Measurements from ENCODE around the gene POLR1B. TPM values are rescaled to one million over a fixed set of nuclear protein-coding genes. Genes with fewer than 3 reads are reported as not detected.
"Not testable (repeated sequence)": the region's sequence is repeated elsewhere in the genome, so short reads cannot be mapped to it uniquely, and the experiment has no call there.

The POLR1B gene
- total and polyA plus RNA-seq, 5 donors, result 3.1 to 13.8 (median 10.2) TPM

DNA sequence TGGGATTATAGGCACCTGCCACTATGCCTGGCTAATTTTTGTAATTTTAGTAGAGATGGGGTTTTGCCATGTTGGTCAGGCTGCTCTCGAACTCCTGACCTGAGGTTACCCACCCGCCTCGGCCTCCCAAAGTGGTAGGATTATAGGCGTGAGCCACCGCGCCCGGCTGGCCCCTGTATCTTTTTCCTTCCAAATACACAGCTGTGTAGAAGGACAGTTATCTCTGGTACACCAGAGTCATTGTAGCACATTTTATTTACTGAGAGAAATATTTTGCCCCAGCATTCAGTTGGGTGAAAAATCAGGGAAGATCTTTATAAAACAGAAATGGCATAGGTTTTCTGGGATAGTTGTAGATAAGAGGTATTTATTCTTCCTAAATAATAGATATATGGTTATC, 23.5 kb upstream of the POLR1B start:
- no peak for ATAC-seq
- H3K27ac ChIP-seq (ENCODE audit: low read length), result no peak overlapping the region
- no peaks in the 10 kb centered on the region for H3K27me3 ChIP-seq (ENCODE audit: control insufficient read depth, insufficient read depth)
- intact Hi-C loops (cut with DNase I), result no loop called here
- H3K9me3 ChIP-seq (ENCODE audit: control insufficient read depth, low read length), result no peaks in the 10 kb centered on the region
- no peak overlapping the region for H3K4me3 ChIP-seq (ENCODE audit: low read length)
- WGBS, result 91% methylated on average over 7 of the region's 7 CpGs
- H3K4me1 ChIP-seq (ENCODE audit: control insufficient read depth, insufficient read depth, low read length), result no peaks in the 10 kb centered on the region
- DNase-seq, result no peak

DNA sequence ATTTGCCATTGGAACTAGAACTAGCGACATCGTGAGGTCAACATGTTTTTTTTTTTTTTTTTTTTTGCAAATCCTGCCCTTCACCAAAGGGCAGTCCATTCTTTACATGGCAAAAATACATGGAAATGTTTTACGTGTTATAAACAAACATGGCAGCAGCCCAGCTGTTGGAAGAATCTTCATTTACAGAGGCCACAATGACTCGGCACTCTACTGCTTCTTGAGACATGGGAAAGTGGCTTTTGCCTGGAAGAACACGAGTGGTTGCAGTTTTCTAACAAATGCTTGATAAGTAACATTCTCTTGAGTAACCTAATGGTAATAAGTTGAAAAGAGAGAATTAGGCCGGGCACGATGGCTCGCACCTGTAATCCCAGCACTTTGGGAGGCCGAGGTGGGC, 22.8 kb upstream of the POLR1B start:
- WGBS, result 86% methylated on average over 9 of the region's 9 CpGs
- no peak overlapping the region for H3K4me3 ChIP-seq (ENCODE audit: low read length)
- intact Hi-C loops (cut with DNase I), result no loop called here

DNA sequence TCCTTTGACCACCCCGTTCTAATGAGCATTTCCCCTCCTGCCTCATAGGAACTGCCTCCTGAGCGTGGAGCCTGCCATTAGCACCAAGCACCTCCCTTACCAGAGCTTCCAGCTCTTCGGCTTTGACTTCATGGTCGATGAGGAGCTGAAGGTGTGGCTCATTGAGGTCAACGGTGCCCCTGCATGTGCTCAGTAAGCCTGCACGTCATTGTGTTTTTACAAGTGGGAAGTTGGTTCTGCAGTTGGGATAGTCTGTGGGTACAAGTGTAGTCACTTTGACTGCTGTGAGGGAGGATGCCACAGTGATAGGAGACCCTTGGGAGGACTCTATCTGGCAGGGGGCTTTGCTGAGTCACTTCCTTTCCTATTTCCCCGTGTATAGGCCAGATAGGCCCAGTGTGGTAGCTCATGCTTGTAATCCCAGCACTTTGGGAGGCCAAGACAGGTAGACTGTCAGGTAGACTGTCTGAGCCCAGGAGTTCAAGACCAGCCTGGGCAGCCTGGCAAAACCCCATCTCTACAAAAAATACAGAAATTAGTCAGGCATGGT, 22.0 kb upstream of the POLR1B start:
- no peak for ATAC-seq
- DNase-seq, result no peak
- Histone ChIP-seq H3K4me1 (ENCODE audit: control insufficient read depth, insufficient read depth, low read length) (no peaks in the 10 kb centered on the region), H3K9me3 (ENCODE audit: control insufficient read depth, low read length) (no peaks in the 10 kb centered on the region), H3K4me3 (ENCODE audit: low read length) (no peak overlapping the region), H3K27ac (ENCODE audit: low read length) (no peak overlapping the region), H3K27me3 (ENCODE audit: control insufficient read depth, insufficient read depth) (no peaks in the 10 kb centered on the region)
- intact Hi-C loops (cut with DNase I), result no loop called here
- 85% methylated on average over 7 of the region's 7 CpGs for WGBS

More for the DNA sequence above, 22.8 kb upstream of the POLR1B start:
- Histone ChIP-seq H3K27me3 (ENCODE audit: control insufficient read depth, insufficient read depth) (no peaks in the 10 kb centered on the region), H3K27ac (ENCODE audit: low read length) (no peak overlapping the region), H3K9me3 (ENCODE audit: control insufficient read depth, low read length) (no peaks in the 10 kb centered on the region), H3K4me1 (ENCODE audit: control insufficient read depth, insufficient read depth, low read length) (no peaks in the 10 kb centered on the region)
- no peak for ATAC-seq
- DNase-seq, result no peak

- Histone ChIP-seq H3K4me3 (ENCODE audit: low read length) (no peak overlapping the region), H3K27me3 (ENCODE audit: control insufficient read depth, insufficient read depth) (no peaks in the 10 kb centered on the region), H3K9me3 (ENCODE audit: control insufficient read depth, low read length) (no peaks in the 10 kb centered on the region), H3K4me1 (ENCODE audit: control insufficient read depth, insufficient read depth, low read length) (no peaks in the 10 kb centered on the region), H3K27ac (ENCODE audit: low read length) (no peak overlapping the region)
- ATAC-seq (no peak), DNase-seq (no peak)
- 96% methylated on average over 3 of the region's 3 CpGs for WGBS
- intact Hi-C loops (cut with DNase I), result no loop called here
These were observed 18.9 kb upstream of the POLR1B start for GRCh38 chr2:112523291-112523777.

DNA sequence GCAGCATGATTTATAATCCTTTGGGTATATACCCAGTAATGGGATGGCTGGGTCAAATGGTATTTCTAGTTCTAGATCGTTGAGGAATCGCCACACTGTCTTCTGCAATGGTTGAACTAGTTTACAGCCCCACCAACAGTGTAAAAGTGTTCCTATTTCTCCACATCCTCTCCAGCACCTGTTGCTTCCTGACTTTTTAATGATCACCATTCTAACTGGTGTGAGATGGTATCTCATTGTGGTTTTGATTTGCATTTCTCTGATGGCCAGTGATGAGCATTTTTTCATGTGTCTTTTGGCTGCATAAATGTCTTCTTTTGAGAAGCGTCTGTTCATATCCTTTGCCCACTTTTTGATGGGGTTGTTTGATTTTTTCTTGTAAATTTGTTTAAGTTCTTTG, 18.0 kb upstream of the POLR1B start:
- H3K4me3 ChIP-seq (ENCODE audit: low read length); DNase-seq; H3K4me1 ChIP-seq (ENCODE audit: control insufficient read depth, insufficient read depth, low read length); ATAC-seq; H3K27me3 ChIP-seq (ENCODE audit: control insufficient read depth, insufficient read depth); intact Hi-C loops (cut with DNase I); H3K27ac ChIP-seq (ENCODE audit: low read length); H3K9me3 ChIP-seq (ENCODE audit: control insufficient read depth, low read length): not testable (repeated sequence)
- WGBS, result 93% methylated on average over 3 of the region's 3 CpGs

DNA sequence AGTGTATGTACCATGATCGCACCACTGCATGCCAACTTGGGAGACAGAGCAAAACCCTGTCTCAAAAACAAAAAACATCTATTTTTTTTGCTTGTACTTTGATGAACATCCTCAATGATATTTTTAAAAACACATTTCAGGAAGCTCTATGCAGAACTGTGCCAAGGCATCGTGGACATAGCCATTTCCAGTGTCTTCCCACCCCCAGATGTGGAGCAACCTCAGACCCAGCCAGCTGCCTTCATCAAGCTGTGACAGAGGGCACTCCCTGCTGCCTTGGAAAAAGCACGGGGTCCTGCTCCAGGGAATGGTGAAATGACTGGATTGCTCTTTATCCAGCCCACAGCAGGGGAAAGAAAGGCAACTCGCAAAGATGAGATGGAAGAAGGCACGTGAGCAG, 13.7 kb upstream of the POLR1B start:
- Histone ChIP-seq H3K27me3 (ENCODE audit: control insufficient read depth, insufficient read depth) (no peaks in the 10 kb centered on the region), H3K27ac (ENCODE audit: low read length) (no peak overlapping the region)

GRCh38 chr2:112529757-112530156, 12.5 kb upstream of the POLR1B start:
- no peak for ATAC-seq
- no peak overlapping the region for H3K4me3 ChIP-seq (ENCODE audit: low read length)
- intact Hi-C loops (cut with DNase I), result no loop called here
- H3K9me3 ChIP-seq (ENCODE audit: control insufficient read depth, low read length), result no peaks in the 10 kb centered on the region
- H3K4me1 ChIP-seq (ENCODE audit: control insufficient read depth, insufficient read depth, low read length), result no peaks in the 10 kb centered on the region
- H3K27me3 ChIP-seq (ENCODE audit: control insufficient read depth, insufficient read depth), result no peaks in the 10 kb centered on the region
- WGBS, result 80% methylated on average over 4 of the region's 4 CpGs
- H3K27ac ChIP-seq (ENCODE audit: low read length), result no peak overlapping the region
- no peak for DNase-seq

More for the DNA sequence above, 13.7 kb upstream of the POLR1B start:
- intact Hi-C loops (cut with DNase I), result no loop called here
- WGBS, result 91% methylated on average over 5 of the region's 5 CpGs
- Histone ChIP-seq H3K4me1 (ENCODE audit: control insufficient read depth, insufficient read depth, low read length) (no peaks in the 10 kb centered on the region), H3K4me3 (ENCODE audit: low read length) (no peak overlapping the region), H3K9me3 (ENCODE audit: control insufficient read depth, low read length) (no peaks in the 10 kb centered on the region)
- ATAC-seq (no peak), DNase-seq (no peak)

DNA sequence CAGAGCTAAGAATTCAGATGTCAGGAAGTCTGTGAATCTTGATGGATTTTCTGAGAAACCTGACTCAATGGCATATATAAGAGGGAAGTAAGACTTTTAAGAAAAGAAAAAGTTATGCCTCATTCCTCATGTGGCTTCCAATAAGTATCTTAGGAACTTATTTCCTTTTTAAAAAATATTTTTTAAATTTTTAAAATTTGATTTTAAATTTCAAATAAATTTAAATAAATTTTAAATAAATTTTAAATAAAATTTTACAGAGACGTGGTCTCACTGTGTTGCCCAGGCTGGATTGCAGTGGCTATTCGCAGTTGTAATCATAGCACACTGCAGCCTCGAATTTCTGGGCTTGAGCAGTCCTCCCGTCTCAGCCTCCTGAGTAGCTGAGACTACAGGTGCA, 11.5 kb upstream of the POLR1B start:
- Histone ChIP-seq H3K27me3 (ENCODE audit: control insufficient read depth, insufficient read depth) (no peaks in the 10 kb centered on the region), H3K27ac (ENCODE audit: low read length) (no peak overlapping the region), H3K4me1 (ENCODE audit: control insufficient read depth, insufficient read depth, low read length) (no peaks in the 10 kb centered on the region), H3K4me3 (ENCODE audit: low read length) (no peak overlapping the region), H3K9me3 (ENCODE audit: control insufficient read depth, low read length) (no peaks in the 10 kb centered on the region)
- DNase-seq (no peak), ATAC-seq (no peak)
- WGBS, result 96% methylated on average over 4 of the region's 4 CpGs
- intact Hi-C loops (cut with DNase I), result no loop called here

DNA sequence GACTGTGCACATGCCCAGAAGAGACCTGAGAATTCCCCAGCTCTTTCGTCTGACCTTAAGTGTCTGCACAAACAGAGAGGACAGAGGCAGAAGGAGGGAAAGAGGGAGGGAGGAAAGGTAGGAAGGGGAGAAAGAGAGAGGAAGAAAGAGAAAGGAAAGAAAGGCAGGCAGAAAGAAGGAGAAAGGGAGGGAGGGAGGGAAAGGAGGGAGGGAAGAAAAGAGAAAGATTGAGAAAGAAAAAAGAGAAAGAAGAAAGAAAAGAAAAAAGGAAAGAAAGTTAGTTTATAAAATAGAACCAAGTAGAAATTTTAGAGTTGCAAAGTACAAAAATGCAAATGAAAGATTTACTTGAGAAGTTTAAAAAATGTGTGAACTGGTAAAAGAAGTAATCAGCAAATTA, 7.4 kb upstream of the POLR1B start:
- intact Hi-C loops (cut with DNase I), result no loop called here
- Histone ChIP-seq H3K4me1 (ENCODE audit: control insufficient read depth, insufficient read depth, low read length) (no peaks in the 10 kb centered on the region), H3K9me3 (ENCODE audit: control insufficient read depth, low read length) (no peaks in the 10 kb centered on the region), H3K27me3 (ENCODE audit: control insufficient read depth, insufficient read depth) (no peaks in the 10 kb centered on the region), H3K27ac (ENCODE audit: low read length) (no peak overlapping the region), H3K4me3 (ENCODE audit: low read length) (no peak overlapping the region)
- 71% methylated on average over 1 of the region's 1 CpG for WGBS
- ATAC-seq, result no peak
- DNase-seq, result no peak

DNA sequence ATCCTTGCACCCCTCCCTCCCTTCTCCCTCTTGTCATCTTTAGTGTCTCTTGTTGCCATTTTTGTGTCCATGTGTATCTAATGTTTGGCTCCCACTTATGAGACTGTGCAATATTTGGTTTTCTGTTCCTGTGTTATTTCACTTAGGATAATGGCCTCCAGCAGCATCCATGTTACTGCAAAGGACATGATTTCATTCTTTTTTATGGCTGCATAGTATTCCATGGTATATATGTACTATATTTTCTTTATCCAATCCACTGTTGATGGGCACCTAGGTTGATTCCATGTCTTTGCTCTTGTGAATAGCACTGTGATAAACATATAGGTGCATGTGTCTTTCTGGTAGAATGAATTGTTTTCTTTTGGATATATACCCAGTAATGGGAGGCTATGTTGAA, 5.6 kb upstream of the POLR1B start:
- DNase-seq; H3K4me1 ChIP-seq (ENCODE audit: control insufficient read depth, insufficient read depth, low read length); H3K27me3 ChIP-seq (ENCODE audit: control insufficient read depth, insufficient read depth); H3K9me3 ChIP-seq (ENCODE audit: control insufficient read depth, low read length); intact Hi-C loops (cut with DNase I); H3K27ac ChIP-seq (ENCODE audit: low read length); H3K4me3 ChIP-seq (ENCODE audit: low read length); ATAC-seq: not testable (repeated sequence)

DNA sequence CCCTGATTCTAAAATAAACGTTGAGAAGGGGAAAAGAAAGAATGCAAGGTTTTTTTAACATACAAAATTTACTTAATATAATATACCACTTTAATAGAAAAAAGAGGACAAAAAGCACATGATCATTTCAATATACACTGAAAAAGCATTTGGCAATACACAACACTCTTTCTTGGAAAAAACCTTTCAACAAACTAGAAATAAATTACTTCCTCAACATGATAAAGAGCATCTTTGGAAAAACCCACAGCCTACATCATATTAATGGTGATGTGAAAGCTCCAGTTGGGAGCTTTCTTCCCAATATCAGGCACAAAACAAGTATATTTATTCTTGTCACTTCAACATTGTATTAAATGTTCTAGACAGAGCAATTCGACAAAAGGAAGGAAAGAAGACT, 3.0 kb upstream of the POLR1B start:
- no peak for DNase-seq
- no peak overlapping the region for H3K27ac ChIP-seq (ENCODE audit: low read length)
- H3K27me3 ChIP-seq (ENCODE audit: control insufficient read depth, insufficient read depth), result no peaks in the 10 kb centered on the region
- H3K4me1 ChIP-seq (ENCODE audit: control insufficient read depth, insufficient read depth, low read length), result peaks cover 2% of the 10 kb centered on the region
- WGBS, result 61% methylated on average over 2 of the region's 2 CpGs
- ATAC-seq, result no peak
- no peak overlapping the region for H3K4me3 ChIP-seq (ENCODE audit: low read length)
- intact Hi-C loops (cut with DNase I), result no loop called here
- H3K9me3 ChIP-seq (ENCODE audit: control insufficient read depth, low read length), result no peaks in the 10 kb centered on the region

DNA sequence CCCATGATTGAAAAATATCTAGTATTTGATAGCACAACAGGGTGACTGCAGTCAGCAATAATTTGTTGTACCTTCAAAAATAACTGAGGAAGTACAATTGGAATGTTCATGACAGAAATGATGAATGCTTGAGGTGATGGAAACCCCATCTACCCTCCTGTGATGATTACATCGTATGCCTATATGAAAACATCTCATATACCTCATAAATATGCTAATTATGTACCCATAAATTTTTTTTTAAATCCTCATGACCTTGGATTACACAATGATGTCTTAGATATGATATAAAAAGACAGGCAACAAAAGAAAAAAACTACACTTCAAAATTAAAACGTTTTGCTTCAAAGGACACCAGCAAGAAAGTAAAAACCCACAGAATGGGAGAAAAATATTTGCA, 1.4 kb upstream of the POLR1B start:
- no peak overlapping the region for H3K27ac ChIP-seq (ENCODE audit: low read length)
- intact Hi-C loops (cut with DNase I), result no loop called here
- DNase-seq, result no peak

More for the DNA sequence above, 1.4 kb upstream of the POLR1B start:
- ATAC-seq, result no peak
- H3K4me1 ChIP-seq (ENCODE audit: control insufficient read depth, insufficient read depth, low read length), result peaks cover 2% of the 10 kb centered on the region
- H3K4me3 ChIP-seq (ENCODE audit: low read length), result no peak overlapping the region
- H3K27me3 ChIP-seq (ENCODE audit: control insufficient read depth, insufficient read depth), result no peaks in the 10 kb centered on the region
- no peaks in the 10 kb centered on the region for H3K9me3 ChIP-seq (ENCODE audit: control insufficient read depth, low read length)
- 41% methylated on average over 2 of the region's 2 CpGs for WGBS

Measured in right cardiac atrium (tissue), 5 donors.